ENCODE results near the gene ARHGAP18.

DNA sequence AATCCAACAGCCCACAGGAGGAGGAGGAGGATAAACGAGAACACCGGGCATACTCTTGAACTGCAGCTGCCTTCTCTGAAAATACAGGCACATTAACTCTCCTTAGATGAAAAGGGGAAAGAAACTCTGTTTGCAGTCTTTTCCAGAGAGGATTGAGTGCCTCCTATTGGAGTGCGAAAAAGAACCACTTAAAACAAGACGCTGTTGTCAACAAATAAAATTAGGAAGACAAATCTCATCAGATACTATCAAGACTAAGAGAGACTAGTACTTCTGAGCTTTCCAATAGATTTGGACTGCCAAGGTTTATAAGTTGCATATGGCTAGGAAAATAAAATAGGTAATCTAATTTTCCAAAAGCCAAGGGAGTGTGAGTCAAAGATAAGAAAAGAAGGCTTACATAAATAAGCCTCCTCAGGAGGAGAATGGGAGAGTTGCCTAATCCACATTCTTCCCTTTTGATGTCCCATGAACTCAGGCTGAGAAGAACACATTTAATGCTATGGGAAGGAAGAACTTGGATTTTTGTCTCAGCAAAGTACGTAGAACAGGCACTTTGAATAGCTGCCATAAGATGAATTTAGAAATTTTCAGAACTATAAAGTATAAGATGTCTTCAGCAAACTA, 154.7 kb downstream of the ARHGAP18 start:
- TF ChIP-seq, protein P1, sequence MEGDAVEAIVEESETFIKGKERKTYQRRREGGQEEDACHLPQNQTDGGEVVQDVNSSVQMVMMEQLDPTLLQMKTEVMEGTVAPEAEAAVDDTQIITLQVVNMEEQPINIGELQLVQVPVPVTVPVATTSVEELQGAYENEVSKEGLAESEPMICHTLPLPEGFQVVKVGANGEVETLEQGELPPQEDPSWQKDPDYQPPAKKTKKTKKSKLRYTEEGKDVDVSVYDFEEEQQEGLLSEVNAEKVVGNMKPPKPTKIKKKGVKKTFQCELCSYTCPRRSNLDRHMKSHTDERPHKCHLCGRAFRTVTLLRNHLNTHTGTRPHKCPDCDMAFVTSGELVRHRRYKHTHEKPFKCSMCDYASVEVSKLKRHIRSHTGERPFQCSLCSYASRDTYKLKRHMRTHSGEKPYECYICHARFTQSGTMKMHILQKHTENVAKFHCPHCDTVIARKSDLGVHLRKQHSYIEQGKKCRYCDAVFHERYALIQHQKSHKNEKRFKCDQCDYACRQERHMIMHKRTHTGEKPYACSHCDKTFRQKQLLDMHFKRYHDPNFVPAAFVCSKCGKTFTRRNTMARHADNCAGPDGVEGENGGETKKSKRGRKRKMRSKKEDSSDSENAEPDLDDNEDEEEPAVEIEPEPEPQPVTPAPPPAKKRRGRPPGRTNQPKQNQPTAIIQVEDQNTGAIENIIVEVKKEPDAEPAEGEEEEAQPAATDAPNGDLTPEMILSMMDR (IDR thresholded peaks at IDR 0.05; ENCODE audit: low read depth, low read length, missing input control) = no peak
- TF ChIP-seq TAF1 (conservative IDR thresholded peaks at IDR 0.05) (no peak), RAD21 (IDR thresholded peaks at IDR 0.05) (no peak)
- TF ChIP-seq, protein P2, sequence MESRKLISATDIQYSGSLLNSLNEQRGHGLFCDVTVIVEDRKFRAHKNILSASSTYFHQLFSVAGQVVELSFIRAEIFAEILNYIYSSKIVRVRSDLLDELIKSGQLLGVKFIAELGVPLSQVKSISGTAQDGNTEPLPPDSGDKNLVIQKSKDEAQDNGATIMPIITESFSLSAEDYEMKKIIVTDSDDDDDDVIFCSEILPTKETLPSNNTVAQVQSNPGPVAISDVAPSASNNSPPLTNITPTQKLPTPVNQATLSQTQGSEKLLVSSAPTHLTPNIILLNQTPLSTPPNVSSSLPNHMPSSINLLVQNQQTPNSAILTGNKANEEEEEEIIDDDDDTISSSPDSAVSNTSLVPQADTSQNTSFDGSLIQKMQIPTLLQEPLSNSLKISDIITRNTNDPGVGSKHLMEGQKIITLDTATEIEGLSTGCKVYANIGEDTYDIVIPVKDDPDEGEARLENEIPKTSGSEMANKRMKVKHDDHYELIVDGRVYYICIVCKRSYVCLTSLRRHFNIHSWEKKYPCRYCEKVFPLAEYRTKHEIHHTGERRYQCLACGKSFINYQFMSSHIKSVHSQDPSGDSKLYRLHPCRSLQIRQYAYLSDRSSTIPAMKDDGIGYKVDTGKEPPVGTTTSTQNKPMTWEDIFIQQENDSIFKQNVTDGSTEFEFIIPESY (IDR thresholded peaks at IDR 0.05) = no peak
- TF ChIP-seq, protein P3, sequence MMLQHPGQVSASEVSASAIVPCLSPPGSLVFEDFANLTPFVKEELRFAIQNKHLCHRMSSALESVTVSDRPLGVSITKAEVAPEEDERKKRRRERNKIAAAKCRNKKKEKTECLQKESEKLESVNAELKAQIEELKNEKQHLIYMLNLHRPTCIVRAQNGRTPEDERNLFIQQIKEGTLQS (IDR thresholded peaks at IDR 0.05) = no peak

Data from liver (tissue), 3 donors.